ENCODE data around the gene IPCEF1. TPM values are rescaled to one million over a fixed set of nuclear protein-coding genes. Genes with fewer than 3 reads are reported as not detected.

Gene IPCEF1
- total and polyA plus RNA-seq, 2 of the 4 experiments (the other 2 are of a cell fraction) = under 0.01 to 0.03 TPM

DNA sequence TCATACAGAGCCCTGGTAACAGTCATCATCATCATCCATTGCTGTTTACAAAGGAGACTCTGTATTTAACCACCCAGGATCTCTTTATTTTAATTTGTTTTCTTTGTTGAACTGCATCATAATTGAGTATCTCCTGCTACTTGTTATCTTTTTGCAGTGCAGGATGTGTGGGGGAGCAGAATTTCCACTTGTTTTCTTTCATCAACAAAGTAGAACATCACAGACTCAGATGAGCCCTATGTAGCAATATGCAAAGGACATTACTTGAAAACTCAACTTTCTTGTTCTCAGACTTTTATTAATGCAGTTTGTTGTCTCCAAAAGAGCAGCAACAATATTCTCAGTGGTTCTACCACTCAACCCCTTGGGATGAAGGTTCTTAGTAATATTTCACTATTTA lies 38.7 kb upstream of the IPCEF1 start:
- no peak for DNase-seq
- in situ Hi-C loops (cut with MboI; ENCODE audit: low sequenced_read_pairs) = no loop called here

More for the DNA sequence above, 38.7 kb upstream of the IPCEF1 start:
- H3K9me3 ChIP-seq (ENCODE audit: control insufficient read depth, insufficient read depth, low read length) = no peaks in the 10 kb centered on the region
- no peak overlapping the region for H2BK20ac ChIP-seq (ENCODE audit: low read depth, low read length)
- BruUV-seq (replicated peaks) = no TSS peak
- TF ChIP-seq RCOR1 (IDR thresholded peaks at IDR 0.05; ENCODE audit: insufficient replicate concordance, low read length) = no peak
- TF ChIP-seq ELK1 (IDR thresholded peaks at IDR 0.05; ENCODE audit: borderline replicate concordance, low read depth, low read length) = no peak
- no peak for TF ChIP-seq POLR2A (IDR thresholded peaks at IDR 0.05; ENCODE audit: low read depth, low read length)
- no peak for TF ChIP-seq NFE2L2 (IDR thresholded peaks at IDR 0.05; ENCODE audit: low read depth, low read length)
- no peak for TF ChIP-seq BHLHE40 (IDR thresholded peaks at IDR 0.05; ENCODE audit: low read depth, low read length)
- TF ChIP-seq FOS (IDR thresholded peaks at IDR 0.05; ENCODE audit: low read depth, low read length) = no peak
- no peak for TF ChIP-seq USF2 (IDR thresholded peaks at IDR 0.05; ENCODE audit: low read depth, low read length)
- no peak for TF ChIP-seq CHD1 (IDR thresholded peaks at IDR 0.05; ENCODE audit: low read depth, low read length)
- TF ChIP-seq, protein P1, sequence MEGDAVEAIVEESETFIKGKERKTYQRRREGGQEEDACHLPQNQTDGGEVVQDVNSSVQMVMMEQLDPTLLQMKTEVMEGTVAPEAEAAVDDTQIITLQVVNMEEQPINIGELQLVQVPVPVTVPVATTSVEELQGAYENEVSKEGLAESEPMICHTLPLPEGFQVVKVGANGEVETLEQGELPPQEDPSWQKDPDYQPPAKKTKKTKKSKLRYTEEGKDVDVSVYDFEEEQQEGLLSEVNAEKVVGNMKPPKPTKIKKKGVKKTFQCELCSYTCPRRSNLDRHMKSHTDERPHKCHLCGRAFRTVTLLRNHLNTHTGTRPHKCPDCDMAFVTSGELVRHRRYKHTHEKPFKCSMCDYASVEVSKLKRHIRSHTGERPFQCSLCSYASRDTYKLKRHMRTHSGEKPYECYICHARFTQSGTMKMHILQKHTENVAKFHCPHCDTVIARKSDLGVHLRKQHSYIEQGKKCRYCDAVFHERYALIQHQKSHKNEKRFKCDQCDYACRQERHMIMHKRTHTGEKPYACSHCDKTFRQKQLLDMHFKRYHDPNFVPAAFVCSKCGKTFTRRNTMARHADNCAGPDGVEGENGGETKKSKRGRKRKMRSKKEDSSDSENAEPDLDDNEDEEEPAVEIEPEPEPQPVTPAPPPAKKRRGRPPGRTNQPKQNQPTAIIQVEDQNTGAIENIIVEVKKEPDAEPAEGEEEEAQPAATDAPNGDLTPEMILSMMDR (conservative IDR thresholded peaks at IDR 0.05; ENCODE audit: low read depth, low read length) = no peak
- TF ChIP-seq MAZ (IDR thresholded peaks at IDR 0.05; ENCODE audit: borderline replicate concordance, low read depth, low read length) = no peak
- TF ChIP-seq MAFK (IDR thresholded peaks at IDR 0.05; ENCODE audit: low read depth, low read length) = no peak
- H3K56ac ChIP-seq (ENCODE audit: extremely low read depth, insufficient read depth, low read length) = no peak overlapping the region
- H3K4me3 ChIP-seq (ENCODE audit: insufficient read depth, low read depth, low read length) = no peak overlapping the region
- no peak overlapping the region for H4K91ac ChIP-seq (ENCODE audit: insufficient read depth, low read depth, low read length)
- dilution Hi-C loops (cut with HindIII; ENCODE audit: low sequenced_read_pairs, unreplicated experiment) = no loop called here
- peaks cover 0 to 6% of the 10 kb centered on the region in 2 experiments; a peak in 1 of 4 replicates for H3K79me1 ChIP-seq (ENCODE audit: low read depth in 1 of 2, low read length in 2 of 2)
- no peaks in the 10 kb centered on the region for H3K27me3 ChIP-seq (ENCODE audit: control insufficient read depth, insufficient read depth, low read length)
- intact Hi-C loops (cut with micrococcal nuclease) = no loop called here
- peaks cover 3% of the 10 kb centered on the region for H3K36me3 ChIP-seq (ENCODE audit: control insufficient read depth, insufficient read depth, low read length)
- H4K8ac ChIP-seq (ENCODE audit: low read depth in 2 of 2, low read length in 2 of 2) = no peak overlapping the region
- H4K20me1 ChIP-seq (ENCODE audit: insufficient read depth, low read length) = no peaks in the 10 kb centered on the region
- no peak overlapping the region for H3K27ac ChIP-seq (ENCODE audit: insufficient read depth, low read length)
- H3K4me2 ChIP-seq (ENCODE audit: low read depth, low read length) = no peak overlapping the region
- H4K5ac ChIP-seq (ENCODE audit: low read depth, low read length) = no peak overlapping the region
- H2AK5ac ChIP-seq (ENCODE audit: low read depth, low read length) = no peak overlapping the region
- no peak overlapping the region for H2AK9ac ChIP-seq (replicated peaks; ENCODE audit: low read depth, low read length, poor library complexity)
- no peak overlapping the region for H3K14ac ChIP-seq (replicated peaks; ENCODE audit: low read depth, low read length)
- peaks cover 15% of the 10 kb centered on the region; the same call in 1 of the 2 replicates for H3K9me1 ChIP-seq (ENCODE audit: insufficient read depth, low read length)
- CTCF ChIA-PET = no interaction called here
- no peak overlapping the region for H2AFZ ChIP-seq (replicated peaks; ENCODE audit: low read length, poor library complexity)
- H3K23ac ChIP-seq (ENCODE audit: low read depth, low read length) = no peak overlapping the region
- POLR2A ChIA-PET (ENCODE audit: unreplicated experiment) = no interaction called here
- H2BK15ac ChIP-seq (ENCODE audit: low read depth, low read length) = no peak overlapping the region
- no peak overlapping the region for H3K18ac ChIP-seq (ENCODE audit: low read depth, low read length)
- H2BK5ac ChIP-seq (ENCODE audit: low read depth, low read length, poor library complexity, severe bottlenecking) = no peak overlapping the region
- no peak for ATAC-seq (ENCODE audit: low read depth)
- H3K9ac ChIP-seq (ENCODE audit: low read depth, low read length) = no peak overlapping the region
- H2BK120ac ChIP-seq (ENCODE audit: low read depth, low read length) = no peak overlapping the region
- H3K4ac ChIP-seq (ENCODE audit: low read depth, low read length) = no peak overlapping the region
- H3K4me1 ChIP-seq (ENCODE audit: control insufficient read depth, insufficient read depth, low read length) = peaks cover 4% of the 10 kb centered on the region
